ENCODE results near the gene PEX11G.

DNA sequence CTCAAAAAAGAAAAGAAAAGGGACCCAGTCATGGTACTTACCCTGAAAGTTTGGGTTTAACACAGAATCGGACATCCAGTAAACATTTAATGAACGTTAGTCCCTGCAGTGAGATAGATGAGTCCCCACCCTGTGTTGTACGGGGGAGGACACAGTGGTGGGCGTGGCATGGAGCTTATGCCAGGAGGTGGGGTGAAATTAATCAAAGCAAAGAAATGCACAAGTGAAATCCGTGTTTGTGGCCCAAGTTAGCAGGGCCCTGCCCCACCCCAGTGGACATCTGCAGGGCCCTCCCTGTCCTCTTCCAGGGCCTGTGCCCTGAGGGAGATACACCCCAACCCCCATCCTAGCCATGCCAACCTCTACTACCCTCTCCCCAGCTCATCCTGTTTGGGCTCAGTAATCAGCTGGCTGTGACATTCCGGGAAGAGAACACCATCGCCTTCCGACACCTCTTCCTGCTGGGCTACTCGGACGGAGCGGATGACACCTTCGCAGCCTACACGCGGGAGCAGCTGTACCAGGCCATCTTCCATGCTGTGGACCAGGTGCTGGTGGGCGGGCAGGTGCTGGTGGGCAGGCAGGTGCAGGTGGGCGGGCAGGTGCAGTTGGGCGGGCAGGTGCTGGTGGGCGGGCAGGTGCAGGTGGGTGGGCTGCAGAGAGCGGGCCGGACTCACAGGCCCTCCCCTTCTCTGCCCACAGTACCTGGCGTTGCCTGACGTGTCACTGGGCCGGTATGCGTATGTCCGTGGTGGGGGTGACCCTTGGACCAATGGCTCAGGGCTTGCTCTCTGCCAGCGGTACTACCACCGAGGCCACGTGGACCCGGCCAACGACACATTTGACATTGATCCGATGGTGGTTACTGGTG is 37.5 kb upstream of the PEX11G start:
- TF ChIP-seq POLR2AphosphoS5 (IDR thresholded peaks at IDR 0.05) (no peak), POLR2A (IDR thresholded peaks at IDR 0.05) (no peak), EP300 (IDR thresholded peaks at IDR 0.05) (no peak)
- TF ChIP-seq, protein P1, sequence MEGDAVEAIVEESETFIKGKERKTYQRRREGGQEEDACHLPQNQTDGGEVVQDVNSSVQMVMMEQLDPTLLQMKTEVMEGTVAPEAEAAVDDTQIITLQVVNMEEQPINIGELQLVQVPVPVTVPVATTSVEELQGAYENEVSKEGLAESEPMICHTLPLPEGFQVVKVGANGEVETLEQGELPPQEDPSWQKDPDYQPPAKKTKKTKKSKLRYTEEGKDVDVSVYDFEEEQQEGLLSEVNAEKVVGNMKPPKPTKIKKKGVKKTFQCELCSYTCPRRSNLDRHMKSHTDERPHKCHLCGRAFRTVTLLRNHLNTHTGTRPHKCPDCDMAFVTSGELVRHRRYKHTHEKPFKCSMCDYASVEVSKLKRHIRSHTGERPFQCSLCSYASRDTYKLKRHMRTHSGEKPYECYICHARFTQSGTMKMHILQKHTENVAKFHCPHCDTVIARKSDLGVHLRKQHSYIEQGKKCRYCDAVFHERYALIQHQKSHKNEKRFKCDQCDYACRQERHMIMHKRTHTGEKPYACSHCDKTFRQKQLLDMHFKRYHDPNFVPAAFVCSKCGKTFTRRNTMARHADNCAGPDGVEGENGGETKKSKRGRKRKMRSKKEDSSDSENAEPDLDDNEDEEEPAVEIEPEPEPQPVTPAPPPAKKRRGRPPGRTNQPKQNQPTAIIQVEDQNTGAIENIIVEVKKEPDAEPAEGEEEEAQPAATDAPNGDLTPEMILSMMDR (IDR thresholded peaks at IDR 0.05): no peak

Data from gastroesophageal sphincter (tissue), 3 donors.